ENCODE results near the gene RPS6KA4. TPM values are rescaled to one million over a fixed set of nuclear protein-coding genes. Genes with fewer than 3 reads are reported as not detected.
A peak's percentile ranks its signal among the peaks of the same experiment; 100 is the strongest.

Gene RPS6KA4
- polyA plus RNA-seq, 10 donors, result 9.7 to 15.8 (median 12.3) TPM

GRCh38 chr11:64347193-64347867 lies 11.6 kb upstream of the RPS6KA4 start:
- DNase-seq, result no peak

DNA sequence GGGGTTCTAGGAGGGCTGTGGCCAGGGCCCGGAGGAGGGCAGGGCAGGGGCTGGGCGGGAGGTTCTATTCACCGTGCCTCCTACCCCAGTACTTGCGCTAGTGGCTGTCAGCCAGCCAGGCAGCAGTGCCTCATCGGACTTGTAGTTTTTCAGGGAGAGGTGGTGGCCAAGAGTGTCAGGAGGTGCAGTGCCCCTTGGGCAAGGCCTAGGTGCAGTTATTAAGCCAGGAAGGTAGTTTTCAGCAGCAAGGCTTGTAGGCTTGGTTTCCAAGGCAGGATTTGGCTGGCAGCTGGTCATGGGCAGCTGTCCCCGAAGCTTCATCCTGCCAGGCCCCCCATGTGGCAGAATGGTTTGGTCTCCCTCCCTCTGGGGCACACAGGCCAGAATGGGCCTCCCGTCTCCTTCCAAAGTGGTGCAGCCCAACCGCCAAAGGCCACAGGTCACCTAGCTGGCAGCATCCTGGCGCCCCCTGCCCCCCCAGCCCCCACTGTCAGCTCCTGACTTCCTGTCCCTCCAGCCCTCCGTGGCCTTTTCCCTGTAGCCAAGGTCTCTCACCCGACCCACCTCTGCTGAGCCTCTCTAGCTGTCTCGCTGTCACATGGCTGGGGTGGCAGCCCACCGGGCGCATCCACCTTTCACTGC lies 10.5 kb upstream of the RPS6KA4 start:
- no peak for DNase-seq

GRCh38 chr11:64349025-64349387 lies 10.0 kb upstream of the RPS6KA4 start:
- DNase-seq, result no peak

DNA sequence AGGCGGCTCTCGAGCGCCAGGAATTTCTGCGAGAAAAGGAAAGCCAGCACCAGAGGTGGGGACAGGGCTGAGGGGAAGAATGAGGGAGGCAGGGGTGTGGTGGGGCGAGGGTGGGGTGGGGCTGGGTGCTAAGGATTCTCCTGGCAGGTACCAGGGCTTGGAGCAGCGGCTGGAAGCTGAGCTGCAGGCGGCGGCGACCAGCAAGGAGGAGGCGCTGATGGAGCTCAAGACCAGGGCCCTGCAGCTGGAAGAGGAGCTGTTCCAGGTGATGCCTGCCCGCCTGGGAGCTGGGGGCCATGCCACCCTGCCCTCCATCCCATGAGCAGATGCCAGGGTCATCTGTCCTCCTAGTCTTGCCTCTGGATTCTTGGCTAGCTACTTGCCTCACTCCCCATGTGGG lies 9.6 kb upstream of the RPS6KA4 start:
- DNase-seq, result no peak

GRCh38 chr11:64351136-64351631 lies 7.8 kb upstream of the RPS6KA4 start:
- DNase-seq, result no peak

DNA sequence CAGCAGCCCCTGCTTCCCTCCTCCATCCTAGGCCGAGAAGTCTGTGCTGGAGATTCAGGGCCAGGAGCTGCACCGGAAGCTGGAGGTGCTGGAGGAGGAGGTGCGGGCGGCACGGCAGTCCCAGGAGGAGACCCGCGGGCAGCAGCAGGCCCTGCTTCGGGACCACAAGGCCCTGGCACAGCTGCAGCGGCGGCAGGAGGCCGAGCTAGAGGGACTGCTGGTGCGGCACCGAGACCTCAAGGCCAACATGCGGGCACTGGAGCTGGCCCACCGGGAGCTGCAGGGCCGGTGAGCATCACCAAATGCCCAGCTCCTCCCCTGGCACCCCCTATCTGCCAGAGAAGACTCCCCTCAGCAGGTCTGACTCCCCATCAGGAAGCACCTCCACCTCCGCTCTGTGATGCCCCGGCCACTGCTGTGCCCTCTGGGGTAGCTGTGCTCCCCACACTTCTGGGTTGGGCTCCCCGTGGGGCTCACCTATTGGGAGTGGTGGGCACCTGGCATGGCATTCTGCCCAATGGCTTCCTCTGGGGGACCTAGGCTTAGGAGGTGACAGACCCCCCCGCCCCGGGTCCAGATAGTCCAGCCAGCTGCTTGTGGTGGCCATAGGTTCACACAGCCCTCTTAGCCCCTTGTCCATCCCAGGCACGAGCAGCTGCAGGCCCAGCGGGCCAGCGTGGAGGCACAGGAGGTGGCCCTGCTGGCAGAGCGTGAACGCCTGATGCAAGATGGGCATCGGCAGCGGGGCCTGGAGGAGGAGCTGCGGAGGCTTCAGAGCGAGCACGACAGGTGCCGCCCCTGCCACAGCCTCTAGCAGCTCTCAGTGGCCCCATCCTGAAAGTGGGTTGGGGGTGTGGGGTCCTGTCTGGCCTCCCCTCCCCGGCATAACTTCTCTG lies 6.6 kb upstream of the RPS6KA4 start:
- peak in 1 of 3 donors; percentile 53 for DNase-seq

DNA sequence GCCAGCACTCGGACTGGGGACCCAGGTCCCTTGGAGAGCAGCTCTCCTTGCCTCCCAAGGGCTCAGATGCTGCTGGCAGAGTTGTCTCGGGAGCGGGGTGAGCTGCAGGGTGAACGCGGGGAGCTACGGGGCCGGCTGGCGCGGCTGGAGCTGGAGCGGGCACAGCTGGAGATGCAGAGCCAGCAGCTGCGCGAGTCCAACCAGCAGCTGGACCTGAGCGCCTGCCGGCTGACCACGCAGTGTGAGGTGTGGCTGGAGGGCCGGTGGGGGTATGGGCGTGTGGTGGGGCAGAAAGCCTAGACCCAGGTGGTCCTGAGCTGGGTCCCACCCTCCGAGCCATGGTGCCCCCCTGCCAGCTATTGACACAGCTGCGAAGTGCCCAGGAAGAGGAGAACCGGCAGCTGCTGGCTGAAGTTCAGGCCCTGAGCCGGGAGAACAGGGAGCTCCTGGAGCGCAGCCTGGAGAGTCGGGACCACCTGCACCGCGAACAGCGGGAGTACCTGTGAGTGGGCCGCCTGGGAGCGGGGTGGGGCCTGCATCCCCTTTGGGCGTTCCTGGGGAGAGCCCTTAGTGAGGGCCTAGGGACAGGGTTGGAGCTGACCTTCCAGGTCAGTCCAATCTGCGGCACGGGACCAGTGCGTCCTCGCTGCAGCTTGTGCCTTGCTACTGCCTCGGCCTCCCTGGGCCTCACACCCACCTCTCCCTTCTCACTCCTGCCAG lies 5.8 kb upstream of the RPS6KA4 start:
- peak in 1 of 3 donors; percentile 57 for DNase-seq

GRCh38 chr11:64353715-64354506 lies 5.1 kb upstream of the RPS6KA4 start:
- no peak for DNase-seq

GRCh38 chr11:64355078-64355940 lies 3.7 kb upstream of the RPS6KA4 start:
- peak; percentile 56 to 79 (median 61) for DNase-seq

DNA sequence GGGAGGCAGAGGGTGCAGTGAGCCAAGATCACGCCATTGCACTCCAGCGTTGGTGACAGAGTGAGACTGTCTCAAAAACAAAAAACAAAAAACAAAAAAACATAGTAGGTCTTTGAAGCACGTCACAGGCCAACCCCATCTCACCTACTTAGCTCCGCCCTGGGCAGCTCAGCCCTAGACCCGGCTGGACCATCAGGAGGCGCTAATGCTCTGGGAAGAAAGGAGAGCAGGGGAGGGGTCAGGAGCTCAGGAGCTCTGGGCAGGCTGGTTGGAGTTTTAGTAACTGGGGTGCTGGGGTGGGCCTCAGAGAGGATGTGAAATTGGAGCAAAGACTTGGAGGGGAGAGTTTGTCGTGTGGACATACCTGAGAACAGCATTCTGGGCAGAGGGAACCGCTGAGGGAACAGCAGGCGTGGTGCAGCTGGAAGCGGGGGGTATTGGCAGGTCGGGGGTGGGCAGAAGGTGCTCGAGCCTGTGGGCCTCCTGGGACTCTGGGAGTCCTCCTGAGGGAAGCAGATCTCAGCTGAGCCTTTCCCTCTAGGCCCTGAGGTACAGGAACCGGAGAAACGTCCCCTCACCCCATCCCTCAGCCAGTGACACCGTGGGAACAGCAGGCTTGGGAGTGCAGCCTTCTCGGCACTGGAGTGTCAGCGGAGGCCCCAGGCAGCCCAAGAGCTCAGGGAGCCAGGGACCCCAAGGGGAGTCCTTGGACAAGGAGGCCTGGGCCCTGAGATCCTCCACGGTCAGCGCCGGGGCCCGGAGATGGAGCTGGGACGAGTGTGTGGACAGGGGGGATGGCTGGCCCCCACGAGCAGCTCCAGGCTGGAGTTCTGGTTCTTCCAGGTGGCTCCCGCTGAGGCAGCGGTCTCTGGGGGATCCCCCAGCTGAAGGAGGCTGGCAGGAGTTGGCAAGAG lies 2.2 kb upstream of the RPS6KA4 start:
- DNase-seq, result no peak

DNA sequence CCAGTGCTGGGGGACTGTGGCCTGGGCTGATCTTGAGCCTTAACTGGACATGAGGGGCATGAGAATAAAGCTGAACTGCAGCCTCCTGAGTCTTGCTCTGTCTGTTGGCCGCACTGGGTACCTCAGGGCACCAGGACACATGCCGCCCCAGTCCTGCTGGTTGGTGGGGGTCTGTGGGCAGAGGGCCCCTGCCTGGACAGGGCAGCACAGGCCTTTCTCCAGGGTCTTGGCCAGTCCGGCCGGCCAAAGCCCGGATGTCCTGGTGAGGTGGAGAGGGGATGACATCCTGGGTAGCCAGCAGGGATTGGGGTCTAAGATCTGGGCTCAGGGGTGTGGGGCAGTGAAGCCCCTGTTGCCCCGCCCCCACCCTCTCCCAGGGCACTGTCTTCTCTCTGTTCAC lies 1.5 kb upstream of the RPS6KA4 start:
- DNase-seq, result no peak

GRCh38 chr11:64357904-64358535 lies 942 bp upstream of the RPS6KA4 start:
- DNase-seq, result no peak

- no peak for DNase-seq
These were observed 441 bp upstream of the RPS6KA4 start for GRCh38 chr11:64358536-64358906.

DNA sequence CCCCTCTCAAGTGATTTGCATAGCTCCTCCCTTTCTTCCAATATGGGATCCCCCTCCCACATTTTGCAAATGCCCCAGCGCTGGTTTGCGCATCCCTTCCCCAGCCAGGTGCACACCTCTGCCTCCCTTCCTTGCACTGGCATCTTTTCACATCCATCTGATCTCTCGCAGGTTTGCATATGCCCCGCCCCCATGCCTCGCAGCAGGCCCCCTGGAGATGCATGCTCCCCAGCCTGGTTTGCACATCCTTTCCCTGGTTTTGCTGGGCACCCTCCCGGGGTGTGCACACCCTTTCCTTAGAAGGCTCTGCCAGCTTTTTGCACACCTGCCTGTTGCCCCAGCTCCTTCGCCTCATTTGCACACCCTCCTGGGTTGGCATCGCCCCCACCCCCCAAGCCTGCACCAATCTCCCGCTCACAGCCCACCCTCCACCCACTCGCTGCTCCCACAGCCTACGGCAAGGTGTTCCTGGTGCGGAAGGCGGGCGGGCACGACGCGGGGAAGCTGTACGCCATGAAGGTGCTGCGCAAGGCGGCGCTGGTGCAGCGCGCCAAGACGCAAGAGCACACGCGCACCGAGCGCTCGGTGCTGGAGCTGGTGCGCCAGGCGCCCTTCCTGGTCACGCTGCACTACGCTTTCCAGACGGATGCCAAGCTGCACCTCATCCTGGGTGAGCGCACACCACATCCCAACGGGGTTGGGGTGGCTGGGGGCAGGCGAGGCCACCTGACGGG lies 917 bp downstream of the RPS6KA4 start:
- DNase-seq, result no peak

GRCh38 chr11:64360448-64360921 lies 1.5 kb downstream of the RPS6KA4 start:
- no peak for DNase-seq

- no peak for DNase-seq
These were observed 2.7 kb downstream of the RPS6KA4 start for GRCh38 chr11:64361659-64362058.

DNA sequence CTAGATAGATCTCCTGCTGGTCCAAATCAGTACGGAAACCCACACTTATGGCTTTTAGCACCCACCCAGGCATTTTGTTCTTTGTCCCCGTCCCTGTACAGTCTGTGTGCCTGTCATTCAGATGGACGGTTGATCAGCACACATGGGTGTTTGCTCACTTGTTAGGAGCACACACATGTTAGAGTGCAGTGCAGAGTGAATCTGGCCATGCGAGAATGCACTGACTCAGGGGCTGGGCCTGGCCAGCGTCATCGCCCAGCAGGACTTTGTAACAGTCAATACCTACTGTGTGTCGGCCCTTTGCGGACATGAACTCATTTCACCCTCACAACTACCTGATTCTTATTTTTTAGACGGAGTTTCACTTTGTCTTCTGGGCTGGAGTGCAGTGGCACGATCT lies 3.4 kb downstream of the RPS6KA4 start:
- no peak for DNase-seq

- no peak for DNase-seq
These were observed 5.5 kb downstream of the RPS6KA4 start for GRCh38 chr11:64364435-64364834.

Data from muscle of back (tissue), 11 donors.